GM18517 (cell line): ENCODE results near the gene PRR23C.

Source experiments
- ATAC-seq: cut with Tn5 transposase; IDR thresholded peaks from one replicate; pipeline ENCODE4 v1.9.1; 2021; ENCODE audit warnings: mild to moderate bottlenecking, moderate library complexity; ENCODE audit not compliant: unreplicated experiment

Gene PRR23C

DNA sequence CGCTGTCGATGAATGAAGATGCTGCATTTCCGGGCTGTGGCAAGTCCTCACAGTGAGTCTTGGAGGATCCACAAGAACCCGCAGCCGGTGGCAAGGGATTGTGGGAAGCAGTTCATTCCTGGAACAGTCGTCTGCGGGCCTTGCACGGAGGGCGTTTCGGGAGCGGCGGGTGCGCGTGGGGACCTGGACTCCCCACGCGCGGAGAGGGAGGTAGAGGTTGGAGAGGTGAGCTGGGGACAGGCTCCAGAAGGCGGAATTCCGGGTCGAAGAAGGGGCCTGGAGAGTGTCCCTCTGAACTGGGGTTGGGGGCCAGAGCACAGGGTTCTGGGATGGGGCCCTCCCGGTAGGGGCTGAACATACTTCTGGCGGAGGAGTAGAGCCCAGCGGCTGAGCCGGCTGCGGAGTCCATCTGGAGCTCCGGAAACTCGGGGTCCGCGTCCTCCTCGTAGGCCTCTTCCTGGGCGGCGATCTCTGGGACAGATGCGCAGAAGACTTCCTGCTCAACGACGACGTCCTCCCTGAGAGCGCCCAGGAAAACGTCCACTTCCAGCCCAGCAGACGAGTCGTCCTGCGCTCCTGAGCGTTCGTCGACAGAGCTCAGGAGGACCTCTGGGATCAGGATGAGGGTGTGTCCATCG lies 39.2 kb downstream of the PRR23C start:
- no peak for ATAC-seq

DNA sequence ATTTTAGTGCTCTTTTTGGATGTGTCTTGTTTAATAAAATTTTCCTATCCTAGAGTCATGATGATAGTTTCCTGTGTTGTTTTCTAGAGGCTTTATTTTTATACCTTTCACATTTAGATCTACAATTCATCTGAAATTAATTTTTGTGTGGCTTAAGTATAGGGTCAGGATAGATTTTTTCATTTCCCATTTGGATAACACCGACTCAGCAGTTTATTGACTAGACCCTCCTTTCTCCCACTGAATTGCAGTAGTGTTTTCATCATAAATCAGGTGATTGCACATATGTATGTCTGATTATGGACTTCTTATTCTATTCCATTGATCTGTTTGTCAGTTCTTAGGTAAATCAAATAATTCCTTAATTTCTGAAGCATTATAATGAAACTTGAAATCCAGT lies 49.0 kb downstream of the PRR23C start:
- no peak for ATAC-seq
